Suprapubic skin (tissue), 4 donors: ENCODE measurements around the gene HS6ST1.

ENCODE experiments used
- EP300 ChIP-seq: sonication (generic); formaldehyde crosslinking; IDR thresholded peaks from one replicate; pipeline ENCODE4 v1.6.1; 2017; ENCODE audit warnings: antibody characterized with exemption
- POLR2A ChIP-seq, 2 donors: fragments of 450-650 bp; IDR thresholded peaks; one replicate each; pipeline ENCODE4 v1.6.1; 2017; ENCODE audit warnings: antibody characterized with exemption in 2 of 2, mild to moderate bottlenecking in 2 of 2, moderate library complexity in 2 of 2
- POLR2AphosphoS5 ChIP-seq, 3 donors: sonication (generic); formaldehyde crosslinking; IDR thresholded peaks; one replicate each; pipeline ENCODE4 v1.6.1; 2017; ENCODE audit warnings: antibody characterized with exemption in 3 of 3
- TF ChIP-seq, protein P1 (sequence below), 2 donors: fragments of 200-600 bp in 1 of 2; fragments of 450-650 bp in 1 of 2; sonication (generic) in 1 of 2; IDR thresholded peaks; one replicate each; pipeline ENCODE4 v1.5.1; 2016 to 2019; ENCODE audit warnings: antibody characterized with exemption in 2 of 2, mild to moderate bottlenecking in 1 of 2, moderate library complexity in 1 of 2

DNA sequence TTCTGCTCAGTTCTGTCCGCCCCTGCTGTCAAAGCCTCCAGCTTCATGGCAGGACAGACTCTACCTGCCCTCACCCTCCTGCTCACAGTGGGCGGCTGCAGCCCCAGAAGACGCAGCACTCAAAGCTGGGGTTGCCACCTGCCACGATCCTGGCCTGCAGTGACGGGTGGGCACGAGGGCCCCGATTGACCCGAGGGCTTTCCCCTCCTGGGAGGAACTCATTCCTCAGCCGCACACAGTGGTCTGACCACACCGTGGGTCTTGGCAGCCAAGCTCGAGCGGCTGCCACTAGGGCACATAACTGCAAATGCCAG is 47.1 kb downstream of the HS6ST1 start:
- TF ChIP-seq POLR2AphosphoS5 (IDR thresholded peaks at IDR 0.05) (no peak), POLR2A (IDR thresholded peaks at IDR 0.05) (no peak), EP300 (no peak)
- TF ChIP-seq, protein P1, sequence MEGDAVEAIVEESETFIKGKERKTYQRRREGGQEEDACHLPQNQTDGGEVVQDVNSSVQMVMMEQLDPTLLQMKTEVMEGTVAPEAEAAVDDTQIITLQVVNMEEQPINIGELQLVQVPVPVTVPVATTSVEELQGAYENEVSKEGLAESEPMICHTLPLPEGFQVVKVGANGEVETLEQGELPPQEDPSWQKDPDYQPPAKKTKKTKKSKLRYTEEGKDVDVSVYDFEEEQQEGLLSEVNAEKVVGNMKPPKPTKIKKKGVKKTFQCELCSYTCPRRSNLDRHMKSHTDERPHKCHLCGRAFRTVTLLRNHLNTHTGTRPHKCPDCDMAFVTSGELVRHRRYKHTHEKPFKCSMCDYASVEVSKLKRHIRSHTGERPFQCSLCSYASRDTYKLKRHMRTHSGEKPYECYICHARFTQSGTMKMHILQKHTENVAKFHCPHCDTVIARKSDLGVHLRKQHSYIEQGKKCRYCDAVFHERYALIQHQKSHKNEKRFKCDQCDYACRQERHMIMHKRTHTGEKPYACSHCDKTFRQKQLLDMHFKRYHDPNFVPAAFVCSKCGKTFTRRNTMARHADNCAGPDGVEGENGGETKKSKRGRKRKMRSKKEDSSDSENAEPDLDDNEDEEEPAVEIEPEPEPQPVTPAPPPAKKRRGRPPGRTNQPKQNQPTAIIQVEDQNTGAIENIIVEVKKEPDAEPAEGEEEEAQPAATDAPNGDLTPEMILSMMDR (IDR thresholded peaks at IDR 0.05): no peak
